Smooth muscle cell of the brain vasculature (primary cell): Measurements from ENCODE around the gene COPS9.

Experiments
- DNase-seq: peaks from one replicate; pipeline ENCODE4 v3.0.0-alpha.2; 2012; ENCODE audit warnings: low read depth, low spot score

The COPS9 gene

GRCh38 chr2:240111253-240111652 is 24.9 kb downstream of the COPS9 start:
- DNase-seq = no peak

- no peak for DNase-seq
Observed at GRCh38 chr2:240109386-240109785, 26.7 kb downstream of the COPS9 start.

GRCh38 chr2:240107477-240107796 is 28.7 kb downstream of the COPS9 start:
- DNase-seq = no peak

GRCh38 chr2:240106765-240107476 is 29.2 kb downstream of the COPS9 start:
- DNase-seq = no peak

- DNase-seq = no peak
Observed at GRCh38 chr2:240105982-240106381, 30.1 kb downstream of the COPS9 start.

- no peak for DNase-seq
Observed at GRCh38 chr2:240103136-240103535, 33.0 kb downstream of the COPS9 start.

- DNase-seq = no peak
Observed at GRCh38 chr2:240098349-240098748, 37.8 kb downstream of the COPS9 start.

- DNase-seq = no peak
Observed at GRCh38 chr2:240095556-240096523, 40.3 kb downstream of the COPS9 start.

- no peak for DNase-seq
Observed at GRCh38 chr2:240089306-240089705, 46.8 kb downstream of the COPS9 start.

- DNase-seq = no peak
Observed at GRCh38 chr2:240086563-240086962, 49.5 kb downstream of the COPS9 start.
